Measurements from ENCODE around the gene ODF2. TPM values are rescaled to one million over a fixed set of nuclear protein-coding genes. Genes with fewer than 3 reads are reported as not detected.

The ODF2 gene
- total RNA-seq, 1 experiment from 2014 or later, result 46.8 TPM

DNA sequence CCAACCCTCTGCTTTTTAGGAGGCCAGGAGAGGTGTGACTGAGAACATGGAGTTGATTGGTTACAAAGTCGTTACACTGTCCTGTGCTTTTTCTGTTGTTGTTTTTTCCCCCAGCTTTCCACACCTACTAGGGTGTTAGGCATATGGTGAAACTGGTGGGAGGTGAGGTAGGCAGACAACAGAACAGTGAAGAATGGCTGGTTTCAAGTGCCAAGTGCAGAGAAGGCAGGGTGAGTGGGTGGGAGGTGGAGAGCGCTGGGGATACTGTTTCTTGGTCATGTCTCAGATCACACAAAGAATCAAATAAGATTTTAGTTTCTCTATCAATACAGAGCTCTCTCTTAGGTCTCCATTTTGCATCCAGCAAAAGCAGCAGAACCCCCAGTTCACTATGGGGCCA, 94.4 kb downstream of the ODF2 start:
- BruUV-seq (replicated peaks), result no TSS peak
- Histone ChIP-seq H3K4me3 (replicated peaks in 1 of 2; ENCODE audit: low read depth in 1 of 2, low read length in 2 of 2) (no peak overlapping the region), H3K4me2 (ENCODE audit: low read length) (no peak overlapping the region), H3K4me1 (ENCODE audit: control insufficient read depth in 1 of 2, insufficient read depth in 2 of 2, low read length in 2 of 2) (peaks cover 22 to 29% of the 10 kb centered on the region in 2 experiments), H3K9ac (ENCODE audit: low read length) (no peak overlapping the region), H3K9me3 (ENCODE audit: control insufficient read depth in 1 of 2, insufficient read depth in 1 of 2, low read depth in 1 of 2, low read length in 2 of 2) (no peaks in the 10 kb centered on the region), H3K36me3 (ENCODE audit: control insufficient read depth in 1 of 2, insufficient read depth in 2 of 2, low read length in 2 of 2) (no peaks in the 10 kb centered on the region), H2AFZ (ENCODE audit: low read depth, low read length, poor library complexity, severe bottlenecking) (no peak overlapping the region), H3K27me3 (ENCODE audit: insufficient read depth, low read length) (no peaks in the 10 kb centered on the region), H3K27ac (ENCODE audit: low read depth, low read length) (no peak overlapping the region), H4K20me1 (ENCODE audit: insufficient read depth) (peaks cover 7% of the 10 kb centered on the region; the same call in 1 of the 2 replicates), H3K9me2 (ENCODE audit: insufficient read depth) (no peaks in the 10 kb centered on the region), H3K79me2 (ENCODE audit: insufficient read depth, low read length) (peaks cover 25% of the 10 kb centered on the region)
- TF ChIP-seq FOSL1 (IDR thresholded peaks at IDR 0.05; ENCODE audit: low read depth) (no peak), CTCF (IDR thresholded peaks at IDR 0.05 in 2 of 3, conservative IDR thresholded peaks at IDR 0.05 in 1 of 3; ENCODE audit: borderline replicate concordance in 1 of 3, insufficient read depth in 1 of 3, low read depth in 2 of 3, low read length in 2 of 3) (no peak), ZNF274 (IDR thresholded peaks at IDR 0.05; ENCODE audit: low read depth, low read length) (no peak), SRF (IDR thresholded peaks at IDR 0.05; ENCODE audit: low read depth) (no peak), MAX (IDR thresholded peaks at IDR 0.05) (no peak), EZH2 (IDR thresholded peaks at IDR 0.05) (no peak), EZH2phosphoT487 (IDR thresholded peaks at IDR 0.05; ENCODE audit: borderline replicate concordance) (no peak), SIN3A (IDR thresholded peaks at IDR 0.05; ENCODE audit: low read depth) (no peak), ZFX (IDR thresholded peaks at IDR 0.05) (no peak), CBX3 (IDR thresholded peaks at IDR 0.05; ENCODE audit: low read depth) (no peak), SP1 (IDR thresholded peaks at IDR 0.05; ENCODE audit: low read depth) (no peak), POLR2AphosphoS5 (IDR thresholded peaks at IDR 0.05; ENCODE audit: low read depth, low read length) (no peak), RAD21 (IDR thresholded peaks at IDR 0.05; ENCODE audit: low read depth) (no peak), TCF7L2 (IDR thresholded peaks at IDR 0.05; ENCODE audit: borderline replicate concordance, extremely low read depth, insufficient read depth, insufficient read length) (no peak), EGR1 (IDR thresholded peaks at IDR 0.05; ENCODE audit: low read depth) (no peak)
- DNase-seq (ENCODE audit: low read depth, low spot score) (no peak), ATAC-seq (no peak)
- ChIA-PET CTCF (interaction anchor here (1.2 kb wide), 1 partner anchor 268 kb away, joined by 3 read pairs; the partner anchor contains the start of gene ENDOG), POLR2A (no interaction called here), RAD21 (ENCODE audit: low non-redundant PET in 1 of 2, low total read pairs in 2 of 2, uncharacterized antibody in 2 of 2, unreplicated experiment in 2 of 2) (interaction anchor here in 1 of 2 experiments (0.8 kb wide), 1 partner anchor 8 kb away, joined by 3 read pairs; no protein-coding TSS in a partner anchor)
- intact Hi-C loops (cut with micrococcal nuclease), result loop anchor here (5.0 to 10.0 kb wide), 3 partner anchors 43 to 255 kb away; partner anchors contain the start of gene ODF2

Other genes starting within 250 kb of the ODF2 start
- gene GOLGA2, start 180.0 kb upstream of the ODF2 start, total RNA-seq (2021; ENCODE audit: unreplicated experiment), result 67.0 TPM
- 22.4 TPM for gene SWI5, start 179.7 kb upstream of the ODF2 start, total RNA-seq (2021; ENCODE audit: unreplicated experiment)
- gene TRUB2, start 133.6 kb upstream of the ODF2 start, total RNA-seq (2021; ENCODE audit: unreplicated experiment), result 42.1 TPM
- 45.8 TPM for gene COQ4, start 133.2 kb upstream of the ODF2 start, total RNA-seq (2021; ENCODE audit: unreplicated experiment)
- gene SLC27A4, start 115.5 kb upstream of the ODF2 start, total RNA-seq (2021; ENCODE audit: unreplicated experiment), result 33.9 TPM
- 51.6 TPM for gene URM1, start 84.6 kb upstream of the ODF2 start, total RNA-seq (2021; ENCODE audit: unreplicated experiment)
- 27.0 TPM for gene CERCAM, start 35.1 kb upstream of the ODF2 start, total RNA-seq (2021; ENCODE audit: unreplicated experiment)
- 36.6 TPM for gene GLE1, start 48.7 kb downstream of the ODF2 start, total RNA-seq (2021; ENCODE audit: unreplicated experiment)
- gene SPTAN1, start 96.6 kb downstream of the ODF2 start, total RNA-seq (2021; ENCODE audit: unreplicated experiment), result 111 TPM
- gene DYNC2I2, start 200.8 kb downstream of the ODF2 start, total RNA-seq (2021; ENCODE audit: unreplicated experiment), result 155 TPM
- gene SET, start 233.2 kb downstream of the ODF2 start, total RNA-seq (2021; ENCODE audit: unreplicated experiment), result 595 TPM
- 37.9 TPM for gene PKN3, start 246.5 kb downstream of the ODF2 start, total RNA-seq (2021; ENCODE audit: unreplicated experiment)